HEK293 (cell line): ENCODE data around the gene DCBLD2.

ENCODE experiments used
- PRDM10 ChIP-seq: fragments of 450-650 bp; formaldehyde crosslinking; IDR thresholded peaks from 2 replicates; pipeline ENCODE4 v1.5.1; 2016; ENCODE audit warnings: missing biosample characterization, missing genetic modification characterization
- SP7 ChIP-seq: fragments of 450-650 bp; formaldehyde crosslinking; IDR thresholded peaks from 2 replicates; pipeline ENCODE4 v1.5.1; 2016; ENCODE audit warnings: missing biosample characterization, missing genetic modification characterization
- ZFP3 ChIP-seq: fragments of 450-650 bp; formaldehyde crosslinking; IDR thresholded peaks from 2 replicates; pipeline ENCODE4 v1.5.1; 2016; ENCODE audit warnings: low read depth, missing biosample characterization, missing genetic modification characterization
- ZFP69B ChIP-seq: fragments of 450-650 bp; formaldehyde crosslinking; IDR thresholded peaks from 2 replicates; pipeline ENCODE4 v1.5.1; 2016; ENCODE audit warnings: missing biosample characterization, missing genetic modification characterization
- ZNF10 ChIP-seq: fragments of 450-650 bp; formaldehyde crosslinking; IDR thresholded peaks from 2 replicates; pipeline ENCODE4 v1.5.1; 2017; ENCODE audit warnings: missing biosample characterization, missing genetic modification characterization
- ZNF155 ChIP-seq: fragments of 450-650 bp; formaldehyde crosslinking; IDR thresholded peaks from 2 replicates; pipeline ENCODE4 v1.5.1; 2016; ENCODE audit warnings: missing biosample characterization, missing genetic modification characterization
- ZNF211 ChIP-seq: fragments of 450-650 bp; formaldehyde crosslinking; IDR thresholded peaks from 2 replicates; pipeline ENCODE4 v1.5.1; 2016; ENCODE audit warnings: low read depth, missing biosample characterization, missing genetic modification characterization
- ZNF274 ChIP-seq, 2 experiments: fragments of 200-500 bp in 1 of 2; fragments of 450-650 bp in 1 of 2; sonication (Bioruptor generic) in 1 of 2; formaldehyde crosslinking in 1 of 2; IDR thresholded peaks; 2 replicates each; pipeline versions ENCODE4 v1.5.1 to v1.6.1; 2014 to 2016; ENCODE audit warnings: borderline replicate concordance in 1 of 2, inconsistent platforms in 1 of 2, low read length in 1 of 2, missing biosample characterization in 1 of 2, missing genetic modification characterization in 1 of 2
- ZNF624 ChIP-seq: fragments of 450-650 bp; formaldehyde crosslinking; IDR thresholded peaks from 2 replicates; pipeline ENCODE4 v1.5.1; 2017; ENCODE audit warnings: missing biosample characterization, missing genetic modification characterization
- ZNF654 ChIP-seq: fragments of 450-650 bp; formaldehyde crosslinking; IDR thresholded peaks from 2 replicates; pipeline ENCODE4 v1.5.1; 2016; ENCODE audit warnings: low read depth, missing biosample characterization, missing genetic modification characterization
- ZNF76 ChIP-seq: fragments of 450-650 bp; formaldehyde crosslinking; IDR thresholded peaks from 2 replicates; pipeline ENCODE4; 2016; ENCODE audit warnings: low read depth, missing biosample characterization, missing genetic modification characterization, borderline replicate concordance
- TF ChIP-seq, protein P1 (sequence below): fragments of 450-650 bp; formaldehyde crosslinking; IDR thresholded peaks from 2 replicates; pipeline ENCODE4 v1.5.1; 2016; ENCODE audit warnings: missing biosample characterization, missing genetic modification characterization
- TF ChIP-seq, protein P2 (sequence below): fragments of 450-650 bp; formaldehyde crosslinking; IDR thresholded peaks from 2 replicates; pipeline ENCODE4 v1.5.1; 2016; ENCODE audit warnings: missing biosample characterization, missing genetic modification characterization
- TF ChIP-seq, protein P3 (sequence below): fragments of 450-650 bp; formaldehyde crosslinking; IDR thresholded peaks from 2 replicates; pipeline ENCODE4 v1.5.1; 2016; ENCODE audit warnings: missing biosample characterization, missing genetic modification characterization

- TF ChIP-seq ZFP69B (tag by site-specific recombination) (no peak), ZNF10 (tag by site-specific recombination) (no peak), ZNF155 (no peak), SP7 (tag by site-specific recombination) (no peak), PRDM10 (tag by site-specific recombination) (no peak), ZFP3 (tag by site-specific recombination) (no peak), ZNF274 (IDR thresholded peaks at IDR 0.05; ENCODE audit: low read length) (no peak), ZNF274 (tag by site-specific recombination; IDR thresholded peaks at IDR 0.05; ENCODE audit: borderline replicate concordance) (no peak), ZNF76 (tag by site-specific recombination) (no peak), ZNF211 (no peak), ZNF654 (no peak), ZNF624 (tag by site-specific recombination) (no peak)
- TF ChIP-seq, protein P1, sequence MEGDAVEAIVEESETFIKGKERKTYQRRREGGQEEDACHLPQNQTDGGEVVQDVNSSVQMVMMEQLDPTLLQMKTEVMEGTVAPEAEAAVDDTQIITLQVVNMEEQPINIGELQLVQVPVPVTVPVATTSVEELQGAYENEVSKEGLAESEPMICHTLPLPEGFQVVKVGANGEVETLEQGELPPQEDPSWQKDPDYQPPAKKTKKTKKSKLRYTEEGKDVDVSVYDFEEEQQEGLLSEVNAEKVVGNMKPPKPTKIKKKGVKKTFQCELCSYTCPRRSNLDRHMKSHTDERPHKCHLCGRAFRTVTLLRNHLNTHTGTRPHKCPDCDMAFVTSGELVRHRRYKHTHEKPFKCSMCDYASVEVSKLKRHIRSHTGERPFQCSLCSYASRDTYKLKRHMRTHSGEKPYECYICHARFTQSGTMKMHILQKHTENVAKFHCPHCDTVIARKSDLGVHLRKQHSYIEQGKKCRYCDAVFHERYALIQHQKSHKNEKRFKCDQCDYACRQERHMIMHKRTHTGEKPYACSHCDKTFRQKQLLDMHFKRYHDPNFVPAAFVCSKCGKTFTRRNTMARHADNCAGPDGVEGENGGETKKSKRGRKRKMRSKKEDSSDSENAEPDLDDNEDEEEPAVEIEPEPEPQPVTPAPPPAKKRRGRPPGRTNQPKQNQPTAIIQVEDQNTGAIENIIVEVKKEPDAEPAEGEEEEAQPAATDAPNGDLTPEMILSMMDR (tag by site-specific recombination): no peak
- TF ChIP-seq, protein P2, sequence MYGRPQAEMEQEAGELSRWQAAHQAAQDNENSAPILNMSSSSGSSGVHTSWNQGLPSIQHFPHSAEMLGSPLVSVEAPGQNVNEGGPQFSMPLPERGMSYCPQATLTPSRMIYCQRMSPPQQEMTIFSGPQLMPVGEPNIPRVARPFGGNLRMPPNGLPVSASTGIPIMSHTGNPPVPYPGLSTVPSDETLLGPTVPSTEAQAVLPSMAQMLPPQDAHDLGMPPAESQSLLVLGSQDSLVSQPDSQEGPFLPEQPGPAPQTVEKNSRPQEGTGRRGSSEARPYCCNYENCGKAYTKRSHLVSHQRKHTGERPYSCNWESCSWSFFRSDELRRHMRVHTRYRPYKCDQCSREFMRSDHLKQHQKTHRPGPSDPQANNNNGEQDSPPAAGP (tag by site-specific recombination): no peak
- TF ChIP-seq, protein P3, sequence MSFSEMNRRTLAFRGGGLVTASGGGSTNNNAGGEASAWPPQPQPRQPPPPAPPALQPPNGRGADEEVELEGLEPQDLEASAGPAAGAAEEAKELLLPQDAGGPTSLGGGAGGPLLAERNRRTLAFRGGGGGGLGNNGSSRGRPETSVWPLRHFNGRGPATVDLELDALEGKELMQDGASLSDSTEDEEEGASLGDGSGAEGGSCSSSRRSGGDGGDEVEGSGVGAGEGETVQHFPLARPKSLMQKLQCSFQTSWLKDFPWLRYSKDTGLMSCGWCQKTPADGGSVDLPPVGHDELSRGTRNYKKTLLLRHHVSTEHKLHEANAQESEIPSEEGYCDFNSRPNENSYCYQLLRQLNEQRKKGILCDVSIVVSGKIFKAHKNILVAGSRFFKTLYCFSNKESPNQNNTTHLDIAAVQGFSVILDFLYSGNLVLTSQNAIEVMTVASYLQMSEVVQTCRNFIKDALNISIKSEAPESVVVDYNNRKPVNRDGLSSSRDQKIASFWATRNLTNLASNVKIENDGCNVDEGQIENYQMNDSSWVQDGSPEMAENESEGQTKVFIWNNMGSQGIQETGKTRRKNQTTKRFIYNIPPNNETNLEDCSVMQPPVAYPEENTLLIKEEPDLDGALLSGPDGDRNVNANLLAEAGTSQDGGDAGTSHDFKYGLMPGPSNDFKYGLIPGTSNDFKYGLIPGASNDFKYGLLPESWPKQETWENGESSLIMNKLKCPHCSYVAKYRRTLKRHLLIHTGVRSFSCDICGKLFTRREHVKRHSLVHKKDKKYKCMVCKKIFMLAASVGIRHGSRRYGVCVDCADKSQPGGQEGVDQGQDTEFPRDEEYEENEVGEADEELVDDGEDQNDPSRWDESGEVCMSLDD (tag by site-specific recombination): no peak
Measured at GRCh38 chr3:98894791-98895576, 6.5 kb downstream of the DCBLD2 start.
